Cardiac muscle cell (in vitro differentiated cells and primary cell): Measurements from ENCODE around the gene SEPTIN12. TPM values are rescaled to one million over a fixed set of nuclear protein-coding genes. Genes with fewer than 3 reads are reported as not detected.

Experiments used
- DNase-seq, 2 donors: peaks; one replicate each; pipeline versions ENCODE4 v3.0.0 to v3.0.0-alpha.2; 2010 to 2017; ENCODE audit warnings: low read depth in 1 of 2, low spot score in 1 of 2
- H3K27ac ChIP-seq: fragments of 200-600 bp; sonication (generic); 2 replicates; pipeline ENCODE4 v1.5.1; 2016
- H3K27me3 ChIP-seq: fragments of 200-600 bp; sonication (generic); 2 replicates; pipeline ENCODE4 v1.6.0; 2016; ENCODE audit warnings: control low read depth
- H3K36me3 ChIP-seq: fragments of 200-600 bp; sonication (generic); 2 replicates; pipeline ENCODE4 v1.5.1; 2016; ENCODE audit warnings: control low read depth
- H3K4me1 ChIP-seq: fragments of 200-600 bp; sonication (generic); 2 replicates; pipeline ENCODE4 v1.8.1; 2017; ENCODE audit warnings: low read depth, mild to moderate bottlenecking, mixed run types
- H3K4me3 ChIP-seq: fragments of 200-600 bp; sonication (generic); 2 replicates; pipeline ENCODE4 v1.5.1; 2016; ENCODE audit warnings: mild to moderate bottlenecking
- H3K9me3 ChIP-seq: fragments of 200-600 bp; sonication (generic); 2 replicates; pipeline ENCODE4 v1.5.1; 2017; ENCODE audit warnings: low read depth, mild to moderate bottlenecking, control low read depth
- CTCF ChIP-seq: IDR thresholded peaks from 2 replicates; pipeline ENCODE4 v1.5.1; 2012; ENCODE audit warnings: low read depth, mild to moderate bottlenecking, low read length
- polyA plus RNA-seq: library from polyadenylated mRNA; unstranded; fragments of >200 nt; fragmentation: Nextera tagmentation; extraction: Ambion mirVana; gene quantifications from 2 replicates; pipeline ENCODE4 v1.2.1, GENCODE V29; 2016
- total RNA-seq: library from RNA; depleted of rRNA; stranded (reverse); fragments of >200 nt; gene quantifications from 2 replicates; pipeline ENCODE4 v1.2.3, GENCODE V29; 2016

SEPTIN12 gene
- total and polyA plus RNA-seq, 2 experiments from 2014 or later, result 2.9 to 7.3 TPM

GRCh38 chr16:4780235-4780634, 7.9 kb downstream of the SEPTIN12 start:
- Histone ChIP-seq H3K4me1 (no peaks in the 10 kb centered on the region), H3K27ac (no peak overlapping the region), H3K4me3 (no peak overlapping the region), H3K9me3 (no peaks in the 10 kb centered on the region), H3K27me3 (no peaks in the 10 kb centered on the region), H3K36me3 (no peaks in the 10 kb centered on the region)
- DNase-seq, result no peak
- no peak for TF ChIP-seq CTCF

GRCh38 chr16:4778050-4778392, 10.1 kb downstream of the SEPTIN12 start:
- H3K4me3 ChIP-seq, result no peak overlapping the region
- no peak overlapping the region for H3K27ac ChIP-seq
- H3K9me3 ChIP-seq, result no peaks in the 10 kb centered on the region
- TF ChIP-seq CTCF, result no peak
- H3K27me3 ChIP-seq, result no peaks in the 10 kb centered on the region
- H3K36me3 ChIP-seq, result no peaks in the 10 kb centered on the region
- no peaks in the 10 kb centered on the region for H3K4me1 ChIP-seq
- DNase-seq, result no peak

- H3K27me3 ChIP-seq, result no peaks in the 10 kb centered on the region
- H3K4me3 ChIP-seq, result no peak overlapping the region
- H3K36me3 ChIP-seq, result no peaks in the 10 kb centered on the region
- H3K27ac ChIP-seq, result no peak overlapping the region
- DNase-seq, result no peak
- H3K9me3 ChIP-seq, result no peaks in the 10 kb centered on the region
- no peaks in the 10 kb centered on the region for H3K4me1 ChIP-seq
- no peak for TF ChIP-seq CTCF
Measured at GRCh38 chr16:4777339-4778049, 10.7 kb downstream of the SEPTIN12 start.

- H3K27me3 ChIP-seq, result no peaks in the 10 kb centered on the region
- TF ChIP-seq CTCF, result no peak
- no peak for DNase-seq
- no peaks in the 10 kb centered on the region for H3K36me3 ChIP-seq
- H3K4me3 ChIP-seq, result no peak overlapping the region
- H3K4me1 ChIP-seq, result no peaks in the 10 kb centered on the region
- H3K27ac ChIP-seq, result no peak overlapping the region
- H3K9me3 ChIP-seq, result no peaks in the 10 kb centered on the region
Measured at GRCh38 chr16:4776141-4776705, 11.9 kb downstream of the SEPTIN12 start.

- Histone ChIP-seq H3K27me3 (no peaks in the 10 kb centered on the region), H3K4me3 (no peak overlapping the region), H3K27ac (no peak overlapping the region), H3K9me3 (no peaks in the 10 kb centered on the region), H3K36me3 (no peaks in the 10 kb centered on the region), H3K4me1 (no peaks in the 10 kb centered on the region)
- DNase-seq, result no peak
- TF ChIP-seq CTCF, result no peak
Measured at GRCh38 chr16:4775005-4775404, 13.1 kb downstream of the SEPTIN12 start.
